Retina (tissue), 1 donor: ENCODE data around the gene CABCOCO1.

Experiments
- DNase-seq: peaks from one replicate; pipeline ENCODE4 v3.0.0-alpha.2; 2016

The CABCOCO1 gene, protein sequence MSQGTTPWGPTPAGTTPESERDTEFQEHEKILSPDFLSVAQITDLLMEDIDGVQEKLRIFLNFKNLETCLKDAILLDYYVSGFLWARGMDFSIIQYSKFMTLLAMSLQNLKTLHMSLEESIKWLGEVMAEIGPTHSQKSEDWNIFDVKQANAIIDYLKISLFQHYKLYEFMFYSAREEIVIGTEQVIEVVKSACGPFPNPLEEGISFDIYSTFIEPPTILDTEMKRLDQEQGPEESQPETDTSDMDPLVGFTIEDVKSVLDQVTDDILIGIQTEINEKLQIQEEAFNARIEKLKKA

DNA sequence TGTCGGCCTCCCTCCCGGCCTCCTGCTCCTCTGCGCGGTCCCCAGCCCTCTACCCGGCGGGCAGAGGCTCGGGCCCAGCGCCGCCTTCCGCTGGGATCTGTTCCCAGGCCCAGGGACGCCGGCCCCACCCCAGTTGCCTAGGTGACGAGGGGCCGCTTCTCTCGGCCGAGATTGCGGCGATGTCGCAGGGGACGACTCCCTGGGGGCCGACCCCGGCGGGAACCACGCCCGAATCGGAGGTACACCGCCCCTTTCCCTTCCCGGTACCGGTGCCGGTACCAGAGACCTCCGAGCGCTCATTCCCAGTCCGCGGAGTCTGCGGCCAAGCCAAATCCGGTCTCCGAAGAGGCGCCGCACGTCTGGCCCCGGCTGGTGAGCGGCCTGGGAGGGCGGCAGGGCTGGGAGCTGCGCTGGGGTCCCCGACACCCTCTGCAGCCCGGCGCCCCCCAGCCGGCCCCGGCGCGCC is at the start of gene CABCOCO1:
Gene CABCOCO1 (plus strand): TSS at position 136 of the 466 bp plus-strand sequence. CDS start 44 bp downstream, at position 180.
- DNase-seq: peak; percentile 95

DNA sequence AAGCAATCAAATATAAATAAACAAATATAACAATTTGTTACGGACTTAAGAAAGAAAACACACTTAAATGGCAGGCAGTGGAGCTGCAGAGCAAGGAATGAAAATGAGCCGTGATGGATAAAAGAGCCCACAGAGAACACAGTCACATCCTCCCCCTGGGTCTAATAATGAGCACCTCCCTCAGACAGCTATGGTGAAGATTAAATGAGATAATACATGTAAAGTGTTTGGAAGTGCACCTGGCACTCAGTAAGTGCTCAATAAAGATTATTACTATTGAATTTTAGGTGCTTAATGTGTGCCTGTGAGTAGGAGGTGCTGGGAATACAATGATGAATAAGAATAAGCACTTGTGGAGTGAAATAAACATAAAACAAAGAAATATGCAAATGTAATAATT is 49.1 kb upstream of the CABCOCO1 start:
- DNase-seq: no peak

DNA sequence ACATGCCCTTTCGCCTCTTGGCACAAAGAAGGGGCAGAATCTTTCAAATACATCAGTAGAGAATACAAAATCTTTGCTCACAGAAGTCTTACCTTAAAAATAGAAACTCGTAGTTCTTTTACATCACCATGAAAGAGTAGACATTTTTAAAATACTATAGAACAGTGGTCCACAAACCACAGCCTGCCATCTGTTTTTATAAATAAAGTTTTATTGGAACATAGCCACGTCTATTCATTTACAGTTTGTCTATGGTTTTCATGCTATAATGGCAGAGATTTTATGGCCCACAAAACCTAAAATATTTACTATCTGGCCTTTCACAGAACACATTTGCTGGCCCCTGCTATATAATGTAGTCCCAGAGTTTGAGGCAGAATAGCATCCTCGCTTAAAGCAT is 46.1 kb upstream of the CABCOCO1 start:
- no peak for DNase-seq

DNA sequence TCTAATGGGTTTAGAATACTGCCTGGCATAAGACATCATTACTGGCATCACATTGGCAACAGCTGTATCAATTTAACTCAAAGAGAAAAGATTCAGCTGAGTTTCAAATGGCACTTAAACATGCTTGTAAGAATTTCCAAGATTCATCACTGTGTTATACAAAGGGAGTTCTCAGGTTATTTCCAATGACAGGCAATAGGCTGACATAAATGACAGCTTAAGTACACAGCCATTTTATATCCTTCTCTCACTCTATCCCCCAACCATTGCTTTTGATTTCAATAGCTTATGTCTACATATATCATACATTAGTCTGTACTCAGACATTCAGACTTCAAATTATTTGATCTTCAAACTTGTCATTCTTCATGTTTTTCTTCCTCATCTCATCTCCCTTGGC is 45.5 kb upstream of the CABCOCO1 start:
- no peak for DNase-seq

DNA sequence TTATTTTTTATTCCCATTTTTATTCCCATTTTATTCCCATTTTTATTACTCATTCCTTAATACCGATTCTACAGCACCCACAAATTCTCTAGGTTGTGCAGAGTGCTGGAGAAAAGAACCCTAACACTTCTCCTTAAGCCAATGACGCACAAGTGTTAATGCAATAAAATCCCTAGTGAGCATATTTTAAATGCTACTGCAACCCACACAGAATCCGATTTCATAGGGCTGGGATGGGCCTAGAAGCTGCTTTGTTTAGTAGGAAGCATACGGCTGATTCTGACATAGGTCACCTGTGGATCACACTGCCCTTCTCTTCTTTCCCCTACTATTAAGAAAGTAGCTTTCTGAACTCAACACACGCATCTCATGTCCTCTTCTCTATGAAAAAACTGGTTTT is 45.1 kb upstream of the CABCOCO1 start:
- no peak for DNase-seq

DNA sequence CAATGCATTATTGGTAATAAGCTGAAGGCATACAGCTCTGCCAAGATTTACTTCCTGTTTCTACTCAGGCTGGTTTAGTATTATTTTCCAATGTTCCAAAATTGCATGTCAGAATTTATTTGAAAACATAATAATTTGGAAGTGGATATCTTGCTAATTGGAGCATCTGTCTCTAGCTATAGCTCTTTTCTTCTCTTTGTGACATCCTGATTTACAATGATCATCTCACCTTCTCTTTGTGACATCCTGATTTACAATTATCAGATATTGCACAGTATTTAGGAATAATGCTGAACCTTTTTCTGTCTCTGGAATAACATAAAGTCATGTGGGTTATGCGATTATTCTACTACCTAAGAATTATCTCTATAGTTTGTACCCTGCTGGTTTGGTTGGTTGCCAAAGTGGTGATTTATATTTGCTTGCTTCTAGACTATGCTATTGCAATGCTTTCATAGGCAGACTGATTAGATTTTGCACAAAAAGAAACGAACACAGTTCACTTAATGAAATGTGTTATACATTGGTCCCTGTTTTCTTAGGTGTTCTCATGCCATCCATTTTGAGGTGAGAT is 44.3 kb upstream of the CABCOCO1 start:
- no peak for DNase-seq

DNA sequence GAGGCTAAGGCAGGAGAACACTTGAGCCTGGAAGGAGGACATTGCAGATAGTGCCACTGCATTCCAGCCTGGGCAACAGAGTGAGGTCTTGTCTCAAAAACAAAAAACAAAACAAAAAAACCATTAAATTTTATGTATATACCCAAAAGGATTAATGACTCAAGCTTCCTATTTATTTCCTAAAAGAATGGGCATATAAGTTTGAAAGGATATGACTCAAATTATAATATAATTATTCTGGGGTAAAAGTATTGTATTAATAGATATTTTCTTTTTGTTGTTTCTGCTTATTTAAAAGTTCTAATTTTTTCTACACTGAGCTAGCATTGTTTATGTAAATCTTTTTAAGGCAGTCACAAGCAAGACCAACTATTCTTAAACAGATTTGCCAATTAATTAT is 42.2 kb upstream of the CABCOCO1 start:
- DNase-seq: no peak

DNA sequence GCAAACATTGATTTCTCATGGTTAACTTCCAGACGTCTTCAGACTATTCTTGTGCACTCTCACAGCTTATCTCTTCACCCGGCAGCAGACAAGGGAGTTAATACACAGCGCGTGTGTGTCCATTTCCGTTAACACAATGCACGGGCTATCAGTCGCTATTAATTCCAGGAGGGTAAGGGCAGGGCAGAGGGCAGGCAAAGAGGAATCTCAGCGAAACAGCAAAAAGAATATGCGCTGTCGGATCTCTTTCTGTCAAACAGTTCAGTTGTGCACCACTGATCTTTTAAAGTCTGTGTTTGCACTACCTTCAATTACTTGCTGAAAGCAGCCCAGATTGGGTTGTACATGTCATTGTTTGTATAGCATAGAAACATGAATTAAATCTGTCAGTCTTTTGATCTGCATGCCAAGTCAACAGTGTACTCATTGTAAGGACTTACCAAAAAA is 41.1 kb upstream of the CABCOCO1 start:
- peak; percentile 76 for DNase-seq

DNA sequence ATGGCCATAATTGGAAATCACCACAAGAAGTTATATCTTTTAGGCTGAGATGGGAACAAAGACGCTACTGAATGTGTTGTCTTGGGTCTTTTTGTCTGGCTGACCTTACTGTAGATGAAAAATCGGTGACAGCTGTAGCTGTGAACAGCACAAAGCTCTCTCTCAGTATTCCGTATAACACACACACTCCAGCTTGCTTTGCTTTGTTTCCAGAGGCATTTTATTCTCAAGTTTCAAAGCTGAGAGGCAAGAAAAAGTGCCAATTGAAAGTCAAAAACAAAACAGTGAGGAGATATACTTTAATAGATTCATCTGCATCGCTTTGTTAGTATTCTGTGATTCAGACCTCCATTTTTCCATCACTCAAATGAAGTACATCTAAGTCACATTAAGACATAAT is 39.6 kb upstream of the CABCOCO1 start:
- peak; percentile 27 for DNase-seq

DNA sequence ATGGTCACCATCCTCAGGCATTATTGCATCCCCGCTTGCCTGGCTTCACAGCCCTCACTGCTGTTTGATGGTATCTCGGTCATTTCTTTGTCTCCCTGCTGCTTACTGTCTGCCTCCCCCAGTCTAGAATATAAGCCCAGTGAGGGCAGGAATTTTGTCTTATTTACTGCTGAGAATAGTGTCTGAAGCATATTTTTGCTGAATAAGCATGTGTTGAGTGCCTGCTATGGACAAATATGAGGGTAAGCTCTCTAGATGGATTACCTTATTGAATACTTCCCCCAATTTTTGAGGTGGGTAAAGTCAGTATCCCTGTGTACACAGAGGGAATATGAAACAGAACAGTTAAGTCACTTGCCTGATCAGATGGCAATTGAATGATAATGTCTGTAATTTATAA is 36.5 kb upstream of the CABCOCO1 start:
- DNase-seq: no peak

DNA sequence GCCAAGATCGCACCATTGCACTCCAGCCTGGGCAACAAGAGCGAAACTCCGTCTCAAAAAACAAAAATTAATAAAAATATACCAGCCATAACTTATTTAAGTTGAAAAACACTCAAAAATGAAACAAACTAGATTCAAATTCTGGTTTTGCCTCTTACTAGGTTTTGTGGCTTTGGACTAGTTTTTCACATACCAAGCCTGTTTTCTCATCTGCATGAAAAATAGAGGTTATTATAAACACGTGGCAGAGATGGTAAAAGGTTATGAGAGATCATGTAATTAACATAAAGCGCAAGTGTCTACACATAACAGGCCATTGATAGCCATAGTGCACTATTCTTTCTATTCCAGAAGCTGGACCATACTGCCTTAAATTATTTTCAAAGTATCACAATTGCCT is 35.5 kb upstream of the CABCOCO1 start:
- DNase-seq: no peak

DNA sequence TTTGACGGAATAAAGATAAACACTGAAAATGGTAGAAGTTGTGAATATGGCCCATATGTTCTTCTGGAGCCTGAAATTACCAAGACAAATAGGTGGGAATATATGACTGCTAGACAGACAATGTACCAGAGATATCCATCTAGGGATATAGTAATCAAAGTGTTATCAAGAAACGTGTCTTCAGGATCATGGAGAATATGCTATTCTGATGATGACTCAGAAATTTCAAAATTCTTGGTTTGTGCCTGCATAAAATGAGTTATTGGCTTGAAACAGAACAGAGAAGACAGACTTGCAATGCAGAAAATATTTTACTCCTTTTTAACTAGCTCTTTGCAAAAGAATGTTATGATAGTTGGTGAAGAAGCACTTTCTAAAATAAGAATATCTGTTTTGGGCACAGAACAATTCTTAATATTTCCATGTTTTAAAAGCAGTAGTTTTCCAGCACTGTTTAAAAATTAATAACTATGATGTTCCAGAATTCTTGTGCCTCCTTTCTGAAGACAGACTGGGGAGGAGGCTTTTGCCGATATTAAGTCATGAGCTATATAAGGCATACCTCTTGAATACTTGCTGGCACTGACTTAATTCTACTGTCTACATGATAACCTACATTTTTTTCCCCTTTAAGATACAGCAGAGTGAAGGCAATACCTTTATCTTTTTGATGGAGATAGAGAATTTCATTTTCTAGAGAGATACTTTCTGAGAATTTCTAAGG is 34.4 kb upstream of the CABCOCO1 start:
- no peak for DNase-seq

DNA sequence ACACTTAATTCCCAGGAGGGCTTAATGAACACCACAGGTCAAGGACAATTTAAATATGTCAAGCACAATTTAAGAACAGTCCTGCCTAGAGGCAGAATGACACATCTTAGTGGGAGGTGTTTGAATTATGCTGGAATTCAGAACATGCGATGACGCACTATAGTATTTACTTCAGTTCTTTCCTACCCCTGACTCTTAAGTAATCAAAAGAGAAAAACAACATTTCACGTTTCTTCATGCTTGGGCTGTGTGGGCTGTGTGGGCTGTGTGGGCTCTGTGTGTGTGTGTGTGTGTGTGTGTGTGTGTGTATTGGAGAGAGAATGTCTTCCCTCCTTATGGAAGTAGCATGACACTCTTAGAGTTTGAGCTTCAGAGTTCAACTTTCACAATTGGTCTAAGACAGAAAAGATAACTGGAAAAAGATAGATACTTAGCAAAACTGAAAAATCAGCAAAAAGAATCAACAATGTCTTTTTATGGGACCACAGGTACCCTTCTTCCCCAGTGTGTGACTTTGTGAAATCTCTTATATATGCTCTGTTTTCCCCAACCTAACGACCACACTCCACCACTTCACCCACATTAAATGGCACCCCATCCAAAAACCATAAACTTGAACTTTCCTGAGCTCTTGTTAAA is 33.7 kb upstream of the CABCOCO1 start:
- no peak for DNase-seq

DNA sequence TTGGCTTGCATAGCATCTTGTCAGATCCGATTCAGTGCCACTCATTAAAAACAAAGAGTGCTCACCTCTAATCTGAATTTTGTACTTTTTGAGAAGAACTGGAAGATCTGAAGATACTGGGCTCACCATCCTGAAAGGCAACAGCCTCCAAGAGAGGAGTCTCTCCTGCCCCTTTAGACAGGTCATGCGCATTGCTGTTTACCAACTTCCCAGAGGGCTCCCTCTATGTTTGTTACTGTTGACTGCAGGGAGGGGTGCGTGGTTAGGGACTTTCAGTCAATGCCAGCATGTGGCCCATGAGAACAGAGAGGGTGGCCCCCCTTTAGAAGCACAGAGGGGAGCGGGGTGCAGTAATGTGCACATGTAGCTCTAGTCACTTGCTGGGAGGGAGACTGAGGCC is 33.2 kb upstream of the CABCOCO1 start:
- DNase-seq: no peak

DNA sequence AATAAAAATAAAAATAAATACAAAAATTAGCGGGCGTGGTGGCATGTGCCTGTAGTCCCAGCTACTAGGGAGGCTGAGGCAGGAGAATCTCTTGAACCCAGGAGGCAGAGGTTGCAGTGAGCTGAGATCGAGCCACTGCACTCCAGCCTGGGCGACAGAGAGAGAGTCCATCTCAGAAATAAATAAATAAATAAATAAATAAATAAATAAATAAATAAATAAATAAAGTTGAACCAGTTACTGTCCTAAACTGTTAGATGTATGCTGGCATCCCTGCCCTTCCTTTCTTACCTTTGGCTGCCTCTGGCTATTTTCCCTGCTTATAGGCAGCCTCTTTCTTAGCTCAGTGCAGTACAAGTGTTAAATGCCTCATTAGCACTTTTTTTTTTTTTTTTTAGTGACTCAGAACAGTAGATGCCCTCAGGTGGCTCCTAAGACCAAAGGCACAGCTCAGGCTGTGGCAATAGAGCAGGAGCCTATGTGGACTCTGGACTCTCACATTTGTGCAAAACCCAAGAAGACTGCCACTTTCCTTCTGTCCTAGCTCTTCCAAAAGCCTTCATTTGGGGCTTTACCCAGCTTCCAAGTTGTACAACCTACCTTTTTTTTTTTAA is 30.6 kb upstream of the CABCOCO1 start:
- DNase-seq: no peak

DNA sequence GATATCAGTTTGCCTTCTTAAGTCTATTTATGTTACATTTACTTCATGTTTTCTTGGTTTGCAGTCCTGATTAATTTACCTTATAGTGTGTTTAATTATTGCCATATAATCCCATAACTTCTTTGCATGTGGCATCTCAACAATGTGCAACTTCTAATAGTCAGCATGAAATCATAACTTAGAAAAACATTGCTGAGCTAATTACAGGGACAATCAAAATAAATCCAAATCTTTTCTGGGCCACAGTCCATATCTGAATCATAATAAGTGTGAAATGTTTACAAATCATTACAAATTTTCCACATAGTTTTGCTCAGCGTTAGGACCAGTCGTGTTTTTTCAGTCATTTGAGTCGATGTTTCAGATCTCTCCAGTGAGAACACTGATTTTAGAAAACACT is 29.1 kb upstream of the CABCOCO1 start:
- no peak for DNase-seq

DNA sequence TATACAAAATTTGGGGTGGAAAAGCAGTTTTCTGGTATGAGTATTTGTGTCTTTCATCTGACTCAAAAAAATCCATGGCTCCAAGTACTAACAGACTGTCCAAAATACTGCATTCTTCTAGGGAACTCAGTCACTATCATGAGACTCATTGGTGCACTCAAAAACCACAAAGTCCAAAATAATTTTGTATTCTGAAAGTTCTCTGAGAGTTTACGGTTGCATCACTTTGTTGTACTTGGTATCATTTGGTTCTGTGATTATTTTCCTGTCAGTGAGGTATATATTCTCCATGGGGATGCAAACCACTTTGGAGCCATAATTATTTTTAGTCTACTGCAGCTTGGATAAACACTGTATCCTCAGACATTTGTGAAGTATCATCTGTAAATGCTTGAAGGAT is 28.0 kb upstream of the CABCOCO1 start:
- DNase-seq: no peak

DNA sequence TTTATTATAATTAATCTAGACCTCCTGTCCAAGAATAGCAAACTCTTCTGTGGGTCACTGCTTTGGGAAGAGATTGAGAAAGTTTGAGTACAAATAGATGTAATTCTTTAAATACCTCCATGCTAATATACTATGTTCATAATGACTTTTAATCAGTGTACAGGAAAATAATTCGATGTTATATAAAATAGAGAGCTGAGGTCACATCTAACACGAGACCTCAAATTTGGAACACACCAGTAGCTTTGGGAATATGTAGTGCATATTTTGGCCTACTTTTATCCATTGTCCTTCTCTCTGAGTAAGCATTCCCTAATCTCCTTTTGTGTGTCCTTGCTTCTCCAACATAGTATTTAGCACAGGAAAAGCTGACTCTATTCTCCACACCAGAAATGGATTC is 27.3 kb upstream of the CABCOCO1 start:
- no peak for DNase-seq

DNA sequence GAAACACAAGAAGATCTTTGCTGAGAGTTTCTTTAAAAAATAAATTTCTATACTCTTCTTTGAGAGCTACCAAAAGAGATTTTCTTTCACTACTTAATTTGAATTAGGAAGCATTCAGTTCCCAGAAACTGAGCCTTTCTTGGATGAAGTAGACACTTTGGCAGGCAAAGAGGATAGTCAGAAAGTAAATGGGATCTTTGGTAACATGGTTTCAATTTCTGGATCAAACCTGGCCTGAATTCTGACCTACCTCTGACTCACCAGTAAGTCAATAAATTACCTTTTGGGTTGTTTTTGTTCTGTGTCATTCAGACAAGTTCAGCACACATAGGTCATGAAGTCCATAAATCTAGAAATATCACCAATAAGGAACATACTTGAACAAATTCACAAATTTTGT is 26.8 kb upstream of the CABCOCO1 start:
- DNase-seq: no peak

DNA sequence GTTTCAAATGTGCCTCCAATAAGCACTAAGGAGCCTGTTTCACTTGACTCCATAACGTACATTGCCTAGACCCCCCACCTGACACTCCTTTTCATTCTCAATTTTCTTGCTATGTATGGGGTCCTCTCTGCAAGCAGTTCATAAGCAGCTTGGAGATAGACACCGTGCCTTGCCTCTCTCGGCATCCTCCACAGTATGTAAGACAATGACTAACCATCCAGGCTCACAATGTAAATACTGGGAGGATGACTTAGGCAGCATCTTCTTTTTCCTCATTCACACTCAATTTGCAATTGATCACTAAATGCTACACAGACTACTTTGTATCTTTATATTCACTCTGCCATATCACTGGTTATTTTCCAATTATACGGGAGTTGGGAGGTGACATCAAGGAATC is 22.8 kb upstream of the CABCOCO1 start:
- no peak for DNase-seq

DNA sequence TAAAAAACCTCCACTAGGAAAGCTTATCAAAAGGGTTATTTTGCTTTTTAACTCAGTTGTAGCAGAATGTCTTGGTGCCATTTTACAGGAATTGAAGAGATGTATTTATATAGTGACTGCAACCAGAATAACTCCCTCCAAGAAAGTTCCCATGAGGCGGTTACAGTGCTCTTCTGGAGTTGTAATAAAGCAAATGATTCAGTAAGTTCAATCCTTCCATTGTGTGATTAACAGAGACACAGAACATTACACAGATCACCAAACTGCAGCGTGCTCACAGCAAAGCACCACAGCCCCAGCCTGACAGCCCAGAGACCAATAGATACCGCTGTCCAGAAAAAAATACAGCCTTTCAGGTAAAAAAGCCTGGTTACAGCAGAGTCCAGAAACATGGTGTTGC is 21.9 kb upstream of the CABCOCO1 start:
- DNase-seq: no peak

DNA sequence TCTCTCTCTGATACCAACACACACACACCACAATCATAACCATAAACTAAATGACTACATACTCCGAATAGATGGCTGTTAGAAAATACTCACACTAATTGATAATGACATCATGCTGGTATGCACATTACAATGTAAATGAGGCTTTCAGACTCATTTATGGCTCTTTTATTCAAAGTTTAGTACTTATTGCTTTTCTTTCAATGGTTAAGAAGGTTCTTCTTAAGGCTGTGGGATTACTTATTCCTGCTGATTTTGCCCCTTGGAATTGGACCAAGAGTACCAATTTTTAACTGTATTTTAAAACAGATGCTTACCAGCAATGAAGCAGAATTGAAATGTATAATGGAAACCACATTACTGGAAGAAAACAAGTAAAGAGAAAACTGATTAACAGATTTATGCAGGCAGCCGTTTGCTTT is 20.6 kb upstream of the CABCOCO1 start:
- no peak for DNase-seq

DNA sequence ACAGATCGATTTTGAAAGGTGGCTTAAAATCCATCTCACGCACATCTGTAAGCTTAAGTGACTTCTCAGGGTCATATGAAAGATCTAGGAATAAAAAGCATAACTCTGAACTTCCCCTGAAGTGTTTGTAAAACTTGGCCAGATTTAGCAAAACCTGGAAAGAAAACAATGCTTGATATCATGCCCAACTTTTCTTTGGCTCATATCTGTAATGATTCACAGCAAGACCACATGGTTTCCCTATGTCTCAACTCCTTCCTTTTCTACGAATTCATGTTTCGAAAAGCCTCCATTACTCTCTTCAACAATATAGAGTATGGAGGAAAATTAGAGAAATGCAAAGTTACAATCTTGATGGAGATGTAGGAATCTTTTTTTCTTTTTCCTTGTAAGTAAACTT is 20.1 kb upstream of the CABCOCO1 start:
- no peak for DNase-seq
